SU-DHL-6 (cell line): ENCODE data around the gene PRPF38A.

Experiments used
- EZH2phosphoT487 ChIP-seq: fragments of 200-600 bp; sonication (generic), shearing (Covaris generic); conservative IDR thresholded peaks from 2 replicates; pipeline ENCODE4 v1.6.1; 2018; ENCODE audit warnings: mild to moderate bottlenecking, antibody characterized with exemption, low read length, moderate library complexity, mixed read lengths
- TF ChIP-seq, protein P1 (sequence below): fragments of 200-600 bp; sonication (generic); IDR thresholded peaks from one replicate; pipeline ENCODE4 v1.5.1; 2017; ENCODE audit warnings: antibody characterized with exemption, mild to moderate bottlenecking, low read length, moderate library complexity; ENCODE audit not compliant: insufficient read depth, poor library complexity, severe bottlenecking

DNA sequence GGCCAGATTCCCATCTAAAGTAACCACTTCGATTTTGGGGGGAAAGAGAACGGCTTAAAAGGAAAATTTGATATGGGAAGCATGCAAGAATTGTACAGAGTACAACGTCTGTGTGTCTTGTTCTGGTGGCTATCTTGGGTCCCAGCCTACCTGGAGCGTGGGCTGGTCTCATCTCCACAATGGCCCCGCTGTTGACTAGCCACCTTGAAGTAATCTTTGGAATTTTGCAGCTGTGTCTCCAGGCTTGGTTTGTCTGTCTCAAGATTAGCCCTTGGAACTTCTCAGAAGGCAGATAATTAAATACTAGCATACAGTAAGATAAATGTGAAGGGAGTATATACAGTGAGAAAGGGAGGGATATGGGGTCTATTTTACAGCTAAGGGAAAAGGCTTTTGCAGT is 37.1 kb upstream of the PRPF38A start:
- TF ChIP-seq, protein P1, sequence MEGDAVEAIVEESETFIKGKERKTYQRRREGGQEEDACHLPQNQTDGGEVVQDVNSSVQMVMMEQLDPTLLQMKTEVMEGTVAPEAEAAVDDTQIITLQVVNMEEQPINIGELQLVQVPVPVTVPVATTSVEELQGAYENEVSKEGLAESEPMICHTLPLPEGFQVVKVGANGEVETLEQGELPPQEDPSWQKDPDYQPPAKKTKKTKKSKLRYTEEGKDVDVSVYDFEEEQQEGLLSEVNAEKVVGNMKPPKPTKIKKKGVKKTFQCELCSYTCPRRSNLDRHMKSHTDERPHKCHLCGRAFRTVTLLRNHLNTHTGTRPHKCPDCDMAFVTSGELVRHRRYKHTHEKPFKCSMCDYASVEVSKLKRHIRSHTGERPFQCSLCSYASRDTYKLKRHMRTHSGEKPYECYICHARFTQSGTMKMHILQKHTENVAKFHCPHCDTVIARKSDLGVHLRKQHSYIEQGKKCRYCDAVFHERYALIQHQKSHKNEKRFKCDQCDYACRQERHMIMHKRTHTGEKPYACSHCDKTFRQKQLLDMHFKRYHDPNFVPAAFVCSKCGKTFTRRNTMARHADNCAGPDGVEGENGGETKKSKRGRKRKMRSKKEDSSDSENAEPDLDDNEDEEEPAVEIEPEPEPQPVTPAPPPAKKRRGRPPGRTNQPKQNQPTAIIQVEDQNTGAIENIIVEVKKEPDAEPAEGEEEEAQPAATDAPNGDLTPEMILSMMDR, result no peak
- TF ChIP-seq EZH2phosphoT487, result no peak
